ENCODE data around the gene GAMT. TPM values are rescaled to one million over a fixed set of nuclear protein-coding genes. Genes with fewer than 3 reads are reported as not detected.

The GAMT gene
- total and polyA plus RNA-seq, 2 experiments from 2014 or later: 21.5 to 36.9 TPM

DNA sequence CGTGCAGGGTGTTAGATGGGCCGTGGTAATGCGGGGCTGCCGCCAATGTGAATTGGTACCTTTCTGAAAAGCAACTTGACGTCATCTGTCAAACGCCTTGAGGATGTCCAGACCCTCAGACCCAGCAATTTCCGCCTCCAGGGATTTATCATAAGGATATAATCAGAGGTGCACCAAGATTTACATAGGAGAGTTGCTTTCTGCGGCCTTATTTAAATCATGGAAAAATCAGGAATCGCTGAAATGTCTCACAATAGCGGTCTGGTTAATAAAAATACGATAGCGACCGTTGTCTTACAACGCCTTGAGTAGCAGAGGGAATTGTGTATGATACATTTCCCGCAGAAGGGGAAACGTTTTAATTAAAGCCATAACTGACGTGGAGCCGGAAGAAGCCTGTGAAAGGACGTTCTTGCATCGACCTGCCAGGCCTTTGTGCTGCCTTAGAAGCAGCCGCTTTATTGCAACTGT, 49.9 kb downstream of the GAMT start (continued):
- TF ChIP-seq, protein P1, sequence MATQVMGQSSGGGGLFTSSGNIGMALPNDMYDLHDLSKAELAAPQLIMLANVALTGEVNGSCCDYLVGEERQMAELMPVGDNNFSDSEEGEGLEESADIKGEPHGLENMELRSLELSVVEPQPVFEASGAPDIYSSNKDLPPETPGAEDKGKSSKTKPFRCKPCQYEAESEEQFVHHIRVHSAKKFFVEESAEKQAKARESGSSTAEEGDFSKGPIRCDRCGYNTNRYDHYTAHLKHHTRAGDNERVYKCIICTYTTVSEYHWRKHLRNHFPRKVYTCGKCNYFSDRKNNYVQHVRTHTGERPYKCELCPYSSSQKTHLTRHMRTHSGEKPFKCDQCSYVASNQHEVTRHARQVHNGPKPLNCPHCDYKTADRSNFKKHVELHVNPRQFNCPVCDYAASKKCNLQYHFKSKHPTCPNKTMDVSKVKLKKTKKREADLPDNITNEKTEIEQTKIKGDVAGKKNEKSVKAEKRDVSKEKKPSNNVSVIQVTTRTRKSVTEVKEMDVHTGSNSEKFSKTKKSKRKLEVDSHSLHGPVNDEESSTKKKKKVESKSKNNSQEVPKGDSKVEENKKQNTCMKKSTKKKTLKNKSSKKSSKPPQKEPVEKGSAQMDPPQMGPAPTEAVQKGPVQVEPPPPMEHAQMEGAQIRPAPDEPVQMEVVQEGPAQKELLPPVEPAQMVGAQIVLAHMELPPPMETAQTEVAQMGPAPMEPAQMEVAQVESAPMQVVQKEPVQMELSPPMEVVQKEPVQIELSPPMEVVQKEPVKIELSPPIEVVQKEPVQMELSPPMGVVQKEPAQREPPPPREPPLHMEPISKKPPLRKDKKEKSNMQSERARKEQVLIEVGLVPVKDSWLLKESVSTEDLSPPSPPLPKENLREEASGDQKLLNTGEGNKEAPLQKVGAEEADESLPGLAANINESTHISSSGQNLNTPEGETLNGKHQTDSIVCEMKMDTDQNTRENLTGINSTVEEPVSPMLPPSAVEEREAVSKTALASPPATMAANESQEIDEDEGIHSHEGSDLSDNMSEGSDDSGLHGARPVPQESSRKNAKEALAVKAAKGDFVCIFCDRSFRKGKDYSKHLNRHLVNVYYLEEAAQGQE (IDR thresholded peaks at IDR 0.05; ENCODE audit: unreplicated experiment): no peak
- TF ChIP-seq STAT1 (IDR thresholded peaks at IDR 0.05; ENCODE audit: unreplicated experiment): no peak
- TF ChIP-seq ZNF114 (CRISPR knock-in tag; IDR thresholded peaks at IDR 0.05): no peak
- no peak for TF ChIP-seq EZH2phosphoT487 (IDR thresholded peaks at IDR 0.05; ENCODE audit: unreplicated experiment)

DNA sequence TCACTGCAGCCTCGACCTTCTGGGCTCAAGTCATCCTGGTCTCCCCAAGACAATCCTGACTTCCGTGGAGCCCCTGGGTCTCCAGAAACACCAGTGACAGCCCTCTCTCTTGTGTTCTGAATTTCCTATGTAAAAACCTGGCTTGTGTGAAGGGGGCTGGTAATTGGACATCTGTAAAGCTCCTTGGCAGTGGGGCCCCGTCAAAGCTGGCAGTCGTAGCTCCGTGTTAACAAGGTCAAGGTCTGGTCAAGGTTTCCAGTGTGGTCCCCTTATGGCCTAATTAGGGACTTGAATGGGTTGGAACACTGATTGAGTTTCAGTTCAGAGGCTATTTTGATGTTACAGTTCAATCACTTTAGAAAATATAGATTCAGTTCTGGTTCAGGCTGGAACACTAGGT, 50.5 kb downstream of the GAMT start:
- Histone ChIP-seq H3K27ac (ENCODE audit: low read depth) (no peak overlapping the region), H3K9me2 (ENCODE audit: insufficient read depth) (no peaks in the 10 kb centered on the region), H3K36me3 (ENCODE audit: insufficient read depth) (no peaks in the 10 kb centered on the region), H3K27me3 (ENCODE audit: insufficient read depth) (no peaks in the 10 kb centered on the region), H3K4me3 (no peak overlapping the region), H3F3A (replicated peaks; ENCODE audit: low read depth) (peaks cover 23% of the 10 kb centered on the region), H3K4me2 (no peak overlapping the region), H2AFZ (no peak overlapping the region), H3K4me1 (ENCODE audit: insufficient read depth) (peaks cover 3% of the 10 kb centered on the region), H4K20me1 (replicated peaks; ENCODE audit: insufficient read depth) (peaks cover 3% of the 10 kb centered on the region; the same call in 1 of the 2 replicates), H3K79me2 (replicated peaks; ENCODE audit: insufficient read depth) (peaks cover 4% of the 10 kb centered on the region)
- ATAC-seq (no peak), DNase-seq (ENCODE audit: low spot score) (no peak)
- Mint-ChIP-seq H3K27ac (no peak overlapping the region), H3K27me3 (ENCODE audit: insufficient read depth, low read depth, poor library complexity) (peaks cover 9% of the 10 kb centered on the region), H3K4me1 (peaks cover 6% of the 10 kb centered on the region), H3K36me3 (ENCODE audit: low read depth) (no peaks in the 10 kb centered on the region; the same call in 2 of the 3 replicates), H3K4me3 (no peak overlapping the region; the same call in 2 of the 3 replicates), H3K9me3 (peaks cover 2% of the 10 kb centered on the region; the same call in 2 of the 3 replicates)
- TF ChIP-seq, protein P2, sequence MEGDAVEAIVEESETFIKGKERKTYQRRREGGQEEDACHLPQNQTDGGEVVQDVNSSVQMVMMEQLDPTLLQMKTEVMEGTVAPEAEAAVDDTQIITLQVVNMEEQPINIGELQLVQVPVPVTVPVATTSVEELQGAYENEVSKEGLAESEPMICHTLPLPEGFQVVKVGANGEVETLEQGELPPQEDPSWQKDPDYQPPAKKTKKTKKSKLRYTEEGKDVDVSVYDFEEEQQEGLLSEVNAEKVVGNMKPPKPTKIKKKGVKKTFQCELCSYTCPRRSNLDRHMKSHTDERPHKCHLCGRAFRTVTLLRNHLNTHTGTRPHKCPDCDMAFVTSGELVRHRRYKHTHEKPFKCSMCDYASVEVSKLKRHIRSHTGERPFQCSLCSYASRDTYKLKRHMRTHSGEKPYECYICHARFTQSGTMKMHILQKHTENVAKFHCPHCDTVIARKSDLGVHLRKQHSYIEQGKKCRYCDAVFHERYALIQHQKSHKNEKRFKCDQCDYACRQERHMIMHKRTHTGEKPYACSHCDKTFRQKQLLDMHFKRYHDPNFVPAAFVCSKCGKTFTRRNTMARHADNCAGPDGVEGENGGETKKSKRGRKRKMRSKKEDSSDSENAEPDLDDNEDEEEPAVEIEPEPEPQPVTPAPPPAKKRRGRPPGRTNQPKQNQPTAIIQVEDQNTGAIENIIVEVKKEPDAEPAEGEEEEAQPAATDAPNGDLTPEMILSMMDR (conservative IDR thresholded peaks at IDR 0.05; ENCODE audit: low read depth in 2 of 2): no peak
- TF ChIP-seq JUNB (IDR thresholded peaks at IDR 0.05; ENCODE audit: unreplicated experiment) (no peak), EZH2phosphoT487 (IDR thresholded peaks at IDR 0.05; ENCODE audit: unreplicated experiment) (no peak)
- TF ChIP-seq, protein P1 (IDR thresholded peaks at IDR 0.05; ENCODE audit: unreplicated experiment): no peak
- TF ChIP-seq, protein P3, sequence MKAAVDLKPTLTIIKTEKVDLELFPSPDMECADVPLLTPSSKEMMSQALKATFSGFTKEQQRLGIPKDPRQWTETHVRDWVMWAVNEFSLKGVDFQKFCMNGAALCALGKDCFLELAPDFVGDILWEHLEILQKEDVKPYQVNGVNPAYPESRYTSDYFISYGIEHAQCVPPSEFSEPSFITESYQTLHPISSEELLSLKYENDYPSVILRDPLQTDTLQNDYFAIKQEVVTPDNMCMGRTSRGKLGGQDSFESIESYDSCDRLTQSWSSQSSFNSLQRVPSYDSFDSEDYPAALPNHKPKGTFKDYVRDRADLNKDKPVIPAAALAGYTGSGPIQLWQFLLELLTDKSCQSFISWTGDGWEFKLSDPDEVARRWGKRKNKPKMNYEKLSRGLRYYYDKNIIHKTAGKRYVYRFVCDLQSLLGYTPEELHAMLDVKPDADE (IDR thresholded peaks at IDR 0.05): no peak
- TF ChIP-seq, protein P4, sequence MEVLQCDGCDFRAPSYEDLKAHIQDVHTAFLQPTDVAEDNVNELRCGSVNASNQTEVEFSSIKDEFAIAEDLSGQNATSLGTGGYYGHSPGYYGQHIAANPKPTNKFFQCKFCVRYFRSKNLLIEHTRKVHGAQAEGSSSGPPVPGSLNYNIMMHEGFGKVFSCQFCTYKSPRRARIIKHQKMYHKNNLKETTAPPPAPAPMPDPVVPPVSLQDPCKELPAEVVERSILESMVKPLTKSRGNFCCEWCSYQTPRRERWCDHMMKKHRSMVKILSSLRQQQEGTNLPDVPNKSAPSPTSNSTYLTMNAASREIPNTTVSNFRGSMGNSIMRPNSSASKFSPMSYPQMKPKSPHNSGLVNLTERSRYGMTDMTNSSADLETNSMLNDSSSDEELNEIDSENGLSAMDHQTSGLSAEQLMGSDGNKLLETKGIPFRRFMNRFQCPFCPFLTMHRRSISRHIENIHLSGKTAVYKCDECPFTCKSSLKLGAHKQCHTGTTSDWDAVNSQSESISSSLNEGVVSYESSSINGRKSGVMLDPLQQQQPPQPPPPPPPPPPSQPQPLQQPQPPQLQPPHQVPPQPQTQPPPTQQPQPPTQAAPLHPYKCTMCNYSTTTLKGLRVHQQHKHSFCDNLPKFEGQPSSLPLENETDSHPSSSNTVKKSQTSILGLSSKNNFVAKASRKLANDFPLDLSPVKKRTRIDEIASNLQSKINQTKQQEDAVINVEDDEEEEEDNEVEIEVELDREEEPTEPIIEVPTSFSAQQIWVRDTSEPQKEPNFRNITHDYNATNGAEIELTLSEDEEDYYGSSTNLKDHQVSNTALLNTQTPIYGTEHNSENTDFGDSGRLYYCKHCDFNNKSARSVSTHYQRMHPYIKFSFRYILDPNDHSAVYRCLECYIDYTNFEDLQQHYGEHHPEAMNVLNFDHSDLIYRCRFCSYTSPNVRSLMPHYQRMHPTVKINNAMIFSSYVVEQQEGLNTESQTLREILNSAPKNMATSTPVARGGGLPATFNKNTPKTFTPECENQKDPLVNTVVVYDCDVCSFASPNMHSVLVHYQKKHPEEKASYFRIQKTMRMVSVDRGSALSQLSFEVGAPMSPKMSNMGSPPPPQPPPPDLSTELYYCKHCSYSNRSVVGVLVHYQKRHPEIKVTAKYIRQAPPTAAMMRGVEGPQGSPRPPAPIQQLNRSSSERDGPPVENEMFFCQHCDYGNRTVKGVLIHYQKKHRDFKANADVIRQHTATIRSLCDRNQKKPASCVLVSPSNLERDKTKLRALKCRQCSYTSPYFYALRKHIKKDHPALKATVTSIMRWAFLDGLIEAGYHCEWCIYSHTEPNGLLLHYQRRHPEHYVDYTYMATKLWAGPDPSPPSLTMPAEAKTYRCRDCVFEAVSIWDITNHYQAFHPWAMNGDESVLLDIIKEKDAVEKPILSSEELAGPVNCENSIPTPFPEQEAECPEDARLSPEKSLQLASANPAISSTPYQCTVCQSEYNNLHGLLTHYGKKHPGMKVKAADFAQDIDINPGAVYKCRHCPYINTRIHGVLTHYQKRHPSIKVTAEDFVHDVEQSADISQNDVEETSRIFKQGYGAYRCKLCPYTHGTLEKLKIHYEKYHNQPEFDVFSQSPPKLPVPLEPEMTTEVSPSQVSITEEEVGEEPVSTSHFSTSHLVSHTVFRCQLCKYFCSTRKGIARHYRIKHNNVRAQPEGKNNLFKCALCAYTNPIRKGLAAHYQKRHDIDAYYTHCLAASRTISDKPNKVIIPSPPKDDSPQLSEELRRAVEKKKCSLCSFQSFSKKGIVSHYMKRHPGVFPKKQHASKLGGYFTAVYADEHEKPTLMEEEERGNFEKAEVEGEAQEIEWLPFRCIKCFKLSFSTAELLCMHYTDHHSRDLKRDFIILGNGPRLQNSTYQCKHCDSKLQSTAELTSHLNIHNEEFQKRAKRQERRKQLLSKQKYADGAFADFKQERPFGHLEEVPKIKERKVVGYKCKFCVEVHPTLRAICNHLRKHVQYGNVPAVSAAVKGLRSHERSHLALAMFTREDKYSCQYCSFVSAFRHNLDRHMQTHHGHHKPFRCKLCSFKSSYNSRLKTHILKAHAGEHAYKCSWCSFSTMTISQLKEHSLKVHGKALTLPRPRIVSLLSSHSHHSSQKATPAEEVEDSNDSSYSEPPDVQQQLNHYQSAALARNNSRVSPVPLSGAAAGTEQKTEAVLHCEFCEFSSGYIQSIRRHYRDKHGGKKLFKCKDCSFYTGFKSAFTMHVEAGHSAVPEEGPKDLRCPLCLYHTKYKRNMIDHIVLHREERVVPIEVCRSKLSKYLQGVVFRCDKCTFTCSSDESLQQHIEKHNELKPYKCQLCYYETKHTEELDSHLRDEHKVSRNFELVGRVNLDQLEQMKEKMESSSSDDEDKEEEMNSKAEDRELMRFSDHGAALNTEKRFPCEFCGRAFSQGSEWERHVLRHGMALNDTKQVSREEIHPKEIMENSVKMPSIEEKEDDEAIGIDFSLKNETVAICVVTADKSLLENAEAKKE (CRISPR knock-in tag; IDR thresholded peaks at IDR 0.05): no peak

All from GM23338 (cell line).